Muscle of back (tissue), 11 donors: ENCODE results near the gene ZSCAN26. TPM values are rescaled to one million over a fixed set of nuclear protein-coding genes. Genes with fewer than 3 reads are reported as not detected.
A peak's percentile ranks its signal among the peaks of the same experiment; 100 is the strongest.
"Not testable (repeated sequence)": the region's sequence is repeated elsewhere in the genome, so short reads cannot be mapped to it uniquely, and the experiment has no call there.

Source experiments
- DNase-seq, 3 donors: peaks; one replicate each; pipeline versions ENCODE4 v3.0.0 to v3.0.0-alpha.2; 2013
- polyA plus RNA-seq, 10 donors: library from polyadenylated mRNA; unstranded; fragments of 120-200 nt; gene quantifications; one replicate each; pipeline ENCODE4 v1.2.1, GENCODE V29; 2013; ENCODE audit not compliant: insufficient read length in 10 of 10

ZSCAN26 gene
- polyA plus RNA-seq, 10 donors = 16.6 to 25.7 (median 20.8) TPM

DNA sequence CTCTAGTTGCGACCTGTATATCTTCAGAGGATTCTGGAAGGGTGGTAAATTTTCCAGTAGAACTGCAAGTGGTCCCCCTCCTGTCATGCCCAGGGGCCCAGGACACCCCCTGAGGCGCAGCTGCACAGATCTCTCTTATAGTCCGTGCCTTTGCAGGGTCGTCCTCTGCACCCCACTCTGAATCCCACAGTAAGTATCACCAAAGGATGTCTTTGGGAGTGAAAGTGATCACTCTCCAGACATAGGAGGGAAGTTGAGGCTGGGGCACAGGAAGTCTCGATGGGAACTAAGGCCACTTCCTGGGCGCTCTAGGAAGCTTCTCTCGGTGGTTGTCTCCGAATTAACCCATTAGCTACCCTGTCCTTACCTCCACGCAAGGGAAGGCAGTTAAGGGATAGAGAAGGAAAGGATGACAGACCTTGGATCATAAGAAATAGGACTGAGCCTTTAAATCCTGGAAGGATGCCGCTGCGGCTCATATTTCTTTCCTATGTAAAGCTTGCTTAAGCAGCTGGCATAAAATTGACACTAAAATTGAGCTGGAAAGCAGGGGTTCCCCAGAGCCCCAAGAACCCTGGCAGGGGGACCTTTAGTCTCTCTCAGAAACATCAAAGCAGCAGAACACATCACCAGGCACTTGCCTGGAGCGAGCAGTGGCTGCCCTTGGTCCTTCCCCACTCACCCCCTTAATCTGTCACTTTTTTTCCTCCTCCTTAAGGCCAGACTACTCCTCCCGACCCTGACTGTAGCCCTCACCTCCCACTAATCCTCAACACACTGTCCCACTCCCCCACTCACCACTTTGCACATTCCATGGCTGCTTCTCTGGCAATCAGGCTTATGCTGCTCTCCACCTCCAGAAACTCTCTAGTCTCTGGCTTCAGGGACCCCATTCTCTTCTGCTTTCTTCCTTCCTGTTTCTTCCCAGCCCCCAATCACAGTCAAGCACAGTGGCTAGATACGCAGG, 14.7 kb upstream of the ZSCAN26 start, which contains the start of gene ZKSCAN4:
ZKSCAN4 (minus strand) TSS at position 261 of the 967 bp plus-strand sequence. CDS start 289 bp downstream, outside the sequence.
- DNase-seq = peak; percentile 88 to 95 (median 92)

DNA sequence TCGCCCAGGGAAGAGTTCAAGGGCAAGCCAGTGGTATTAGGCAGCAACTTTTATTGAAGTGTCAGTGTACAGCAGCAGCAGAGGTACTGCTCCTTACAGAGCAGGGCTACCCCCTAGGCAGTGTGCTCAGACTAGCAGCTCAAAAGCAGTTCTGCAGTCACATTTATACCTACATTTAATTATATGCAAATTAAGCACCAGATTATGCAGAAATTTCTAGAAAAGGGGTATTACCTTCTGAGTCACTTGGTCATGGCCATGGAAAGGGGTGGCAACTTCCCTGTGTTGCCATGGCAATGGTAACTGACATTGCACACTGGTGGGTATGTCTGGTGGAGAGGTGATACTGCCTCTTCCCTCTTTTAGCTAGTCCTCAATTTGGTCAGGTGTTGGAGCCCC, 12.8 kb upstream of the ZSCAN26 start:
- no peak for DNase-seq

DNA sequence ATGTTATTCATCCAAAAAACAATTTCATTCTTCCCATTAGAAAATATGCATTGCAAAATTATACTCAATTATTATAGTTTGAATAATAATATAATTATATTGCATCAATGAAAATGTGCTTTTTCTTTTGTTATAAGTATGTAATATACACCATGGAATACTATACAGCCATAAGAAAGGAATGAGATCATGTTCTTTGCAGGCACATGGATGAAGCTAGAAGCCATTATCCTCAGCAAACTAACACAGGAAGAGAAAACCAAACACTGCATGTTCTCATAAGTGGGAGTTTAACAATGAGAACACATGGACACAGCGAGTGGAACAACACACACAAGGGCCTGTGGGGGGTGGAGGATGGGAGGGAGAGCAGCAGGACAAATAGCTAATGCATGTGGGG, 9.9 kb upstream of the ZSCAN26 start:
- no peak for DNase-seq

DNA sequence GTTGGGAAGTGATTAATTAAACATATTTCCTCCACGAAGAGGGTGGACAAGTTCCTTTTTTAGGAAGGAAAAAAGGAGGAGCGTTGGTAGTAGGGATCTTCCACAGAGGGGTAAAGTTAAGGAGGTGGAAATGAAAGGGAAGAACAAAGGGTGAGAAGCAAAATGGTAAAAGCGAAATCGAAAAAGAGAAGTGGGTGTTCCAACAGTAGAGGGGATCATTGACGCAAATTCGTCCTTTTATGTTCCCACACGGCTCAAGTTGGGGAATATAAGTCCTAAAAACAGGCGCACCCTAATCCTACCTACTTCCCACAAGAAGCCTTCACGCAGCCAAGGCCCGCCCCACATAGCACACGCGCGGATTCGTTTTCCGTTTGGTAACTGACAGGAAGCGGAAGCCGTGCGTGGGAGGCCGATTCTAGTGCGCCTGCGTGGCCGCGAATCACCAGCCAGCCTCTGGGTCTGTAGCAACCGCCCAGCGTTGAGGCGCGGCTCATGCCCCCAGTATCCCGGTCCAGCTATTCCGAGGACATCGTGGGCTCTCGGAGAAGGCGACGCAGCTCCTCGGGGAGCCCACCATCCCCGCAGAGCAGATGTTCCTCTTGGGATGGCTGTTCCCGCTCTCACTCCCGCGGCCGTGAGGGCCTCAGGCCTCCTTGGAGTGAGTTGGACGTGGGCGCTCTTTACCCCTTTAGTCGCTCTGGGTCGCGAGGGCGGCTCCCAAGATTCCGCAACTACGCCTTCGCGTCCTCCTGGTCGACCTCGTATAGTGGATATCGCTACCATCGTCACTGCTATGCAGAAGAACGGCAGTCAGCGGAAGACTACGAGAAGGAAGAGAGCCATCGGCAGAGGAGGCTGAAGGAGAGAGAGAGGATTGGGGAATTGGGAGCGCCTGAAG, 7.8 kb upstream of the ZSCAN26 start, which contains the start of gene NKAPL:
NKAPL (plus strand) TSS at position 421 of the 901 bp plus-strand sequence; CDS start at position 496, 75 bp downstream.
- peak; percentile 61 to 86 (median 67) for DNase-seq

DNA sequence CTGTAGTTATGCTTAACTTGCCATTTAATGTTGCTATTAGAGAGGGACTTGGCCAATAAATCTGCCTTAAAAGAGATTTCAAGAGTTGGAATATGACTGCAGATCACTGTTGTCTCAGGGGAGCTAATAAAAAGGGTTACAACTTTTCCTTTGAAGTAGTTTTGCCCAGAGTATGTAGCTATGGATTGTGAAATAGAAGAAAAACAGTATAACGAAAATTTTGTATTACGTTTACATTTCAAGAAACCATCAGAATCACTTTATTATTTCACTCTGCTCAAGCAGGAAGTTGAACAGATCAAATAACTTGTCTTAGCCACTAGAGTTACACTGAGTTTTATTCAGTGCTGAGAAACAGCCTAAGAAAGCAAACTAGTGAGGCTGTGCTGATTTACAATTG, 3.0 kb upstream of the ZSCAN26 start:
- no peak for DNase-seq

DNA sequence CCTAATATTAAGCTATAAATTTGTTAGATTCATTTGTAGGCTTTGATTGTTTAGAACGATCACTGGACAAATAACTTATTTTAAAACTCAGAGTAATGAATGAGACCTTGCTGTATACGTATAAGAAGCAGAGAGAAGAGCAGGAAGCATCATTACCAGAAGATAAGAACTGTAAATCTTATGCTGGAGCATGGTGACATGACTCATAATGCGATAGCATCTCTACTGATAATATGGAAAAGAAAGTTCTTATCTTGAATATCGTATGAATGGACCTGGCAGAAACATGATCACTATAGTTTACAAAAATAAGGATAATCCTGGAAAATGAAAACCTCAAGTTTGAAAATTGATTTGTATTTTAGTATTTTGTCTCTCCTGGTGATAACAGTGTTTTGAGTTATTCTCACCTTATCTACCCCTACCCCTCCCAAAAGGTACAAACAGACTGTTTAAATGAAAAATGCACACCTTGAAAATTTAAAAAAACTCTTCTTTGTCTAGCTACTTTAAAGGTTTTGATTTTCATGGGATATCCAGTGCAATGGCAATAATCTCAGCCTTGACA, 2.0 kb upstream of the ZSCAN26 start:
- no peak for DNase-seq

DNA sequence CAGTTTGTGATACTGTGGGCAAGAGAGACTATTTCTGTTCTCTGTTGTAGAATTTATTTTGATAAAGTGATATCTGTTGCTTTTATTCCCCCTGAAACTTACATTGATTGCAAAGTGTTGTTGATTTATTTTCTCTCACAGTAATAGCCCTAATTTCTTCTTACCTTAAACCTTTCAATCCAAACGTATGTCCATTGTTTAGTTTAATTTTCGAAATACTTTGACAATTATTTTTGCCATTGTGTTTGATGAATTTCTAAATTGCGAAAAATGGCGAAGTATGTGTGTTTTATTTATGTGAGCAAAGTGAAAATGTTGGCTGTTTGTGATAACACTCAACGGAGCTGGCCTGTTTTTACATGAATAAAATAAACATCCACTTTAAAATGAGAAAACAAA, 381 bp upstream of the ZSCAN26 start:
- DNase-seq = no peak

DNA sequence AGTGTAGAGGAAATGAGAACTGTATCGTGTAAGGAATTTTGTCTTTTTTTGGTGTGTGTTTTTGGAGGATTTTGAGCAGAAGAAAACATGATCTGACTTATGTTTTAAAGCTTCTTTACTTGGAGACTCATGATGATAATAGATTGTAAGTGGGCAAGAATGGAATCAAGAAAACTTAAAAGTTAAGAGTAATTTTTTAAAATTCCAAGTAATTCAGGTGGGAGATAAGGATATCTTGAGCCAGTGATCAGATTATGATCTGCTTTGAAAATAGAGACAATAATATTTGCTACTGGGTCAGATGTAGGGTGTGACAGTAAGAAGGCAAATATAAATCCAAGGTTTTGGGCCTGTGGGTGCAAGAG, 734 bp downstream of the ZSCAN26 start:
- DNase-seq = no peak

DNA sequence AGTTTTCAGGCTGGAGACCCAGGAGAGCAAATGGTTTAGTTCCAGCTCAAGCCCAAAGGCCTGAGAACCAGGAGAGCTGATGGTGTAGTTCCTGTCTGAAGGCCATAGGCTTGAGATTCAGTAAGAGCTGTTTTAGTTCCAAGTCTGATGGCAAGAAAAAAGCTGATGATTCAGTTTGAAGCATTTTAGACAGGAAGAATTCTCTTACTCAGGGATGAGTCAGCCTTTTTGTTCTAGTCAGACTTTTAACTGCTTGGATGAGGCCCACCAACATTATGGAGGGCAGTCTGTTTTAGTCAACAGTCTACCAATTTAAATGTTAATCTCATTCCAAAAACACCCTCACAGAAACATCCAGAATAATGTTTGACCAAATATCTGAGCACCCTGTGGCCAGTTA, 2.5 kb downstream of the ZSCAN26 start:
- peak in 2 of 3 donors; percentile 5 to 72 for DNase-seq

DNA sequence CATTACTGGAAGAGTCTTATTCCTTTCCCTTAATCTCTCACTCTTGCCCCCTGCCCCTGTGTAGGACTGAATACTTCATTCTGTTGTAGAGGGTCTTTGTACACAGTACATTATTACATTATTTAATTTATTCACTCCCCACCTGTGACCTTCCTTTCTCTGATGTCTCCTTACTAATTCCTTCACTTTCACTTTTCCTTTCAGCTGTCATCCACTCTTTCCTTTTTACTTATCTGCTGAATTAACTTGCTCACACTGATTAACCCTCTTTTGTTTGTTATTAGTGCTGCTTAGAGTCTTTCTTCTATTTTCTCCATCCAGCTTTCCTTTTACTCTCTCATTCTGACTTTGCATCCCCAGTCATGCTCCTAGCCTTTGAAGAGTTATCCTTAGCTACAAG, 7.9 kb downstream of the ZSCAN26 start:
- DNase-seq = no peak

DNA sequence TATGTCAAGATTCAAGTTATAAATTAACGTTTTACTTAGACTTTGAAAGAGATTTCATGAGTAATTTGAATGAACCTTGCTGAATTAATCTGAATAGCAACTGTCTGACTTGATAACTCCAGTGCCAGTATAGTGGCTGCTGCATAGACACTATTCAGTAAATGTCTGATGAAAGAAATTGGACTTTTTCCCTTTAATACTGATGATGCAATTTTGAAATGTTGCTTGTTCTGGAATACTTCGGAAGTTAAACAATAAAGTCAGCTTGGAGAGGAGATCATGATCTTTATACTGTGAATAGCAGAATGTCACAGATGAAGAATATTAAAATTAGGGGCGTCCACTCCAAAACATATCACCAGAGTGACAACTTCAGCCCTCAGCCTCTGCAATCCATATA, 10.8 kb downstream of the ZSCAN26 start:
- no peak for DNase-seq

DNA sequence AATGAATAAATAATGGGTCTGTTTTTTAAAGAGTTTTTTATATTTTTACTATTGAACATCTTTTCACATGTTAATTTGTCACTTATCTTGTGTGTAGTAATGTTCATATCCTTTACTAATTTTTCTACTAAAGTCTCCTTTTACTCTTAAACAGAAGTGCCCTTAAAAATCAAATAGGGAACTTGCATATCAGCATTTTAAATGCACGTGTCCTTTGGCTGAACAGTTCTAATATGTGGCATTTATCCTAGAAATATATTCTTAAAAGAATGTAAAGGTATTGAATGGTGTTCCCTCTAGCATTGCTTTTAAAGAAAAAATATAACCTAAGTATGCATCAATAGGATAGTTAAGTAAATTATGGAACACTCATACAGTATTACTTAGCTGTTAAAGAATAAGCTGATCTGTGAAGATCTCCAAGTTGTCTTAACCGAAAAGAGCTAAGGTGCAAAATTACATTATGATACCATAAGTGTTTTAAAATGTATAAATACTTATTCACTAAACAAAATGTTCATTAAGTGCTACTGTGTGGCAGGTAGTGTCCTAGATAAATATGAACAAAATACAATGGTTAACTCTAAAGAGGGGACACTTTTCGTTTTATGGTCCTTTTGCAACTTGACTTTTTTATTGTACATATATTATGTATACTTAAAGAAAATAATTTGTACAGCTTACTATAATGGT, 13.8 kb downstream of the ZSCAN26 start:
- no peak for DNase-seq

DNA sequence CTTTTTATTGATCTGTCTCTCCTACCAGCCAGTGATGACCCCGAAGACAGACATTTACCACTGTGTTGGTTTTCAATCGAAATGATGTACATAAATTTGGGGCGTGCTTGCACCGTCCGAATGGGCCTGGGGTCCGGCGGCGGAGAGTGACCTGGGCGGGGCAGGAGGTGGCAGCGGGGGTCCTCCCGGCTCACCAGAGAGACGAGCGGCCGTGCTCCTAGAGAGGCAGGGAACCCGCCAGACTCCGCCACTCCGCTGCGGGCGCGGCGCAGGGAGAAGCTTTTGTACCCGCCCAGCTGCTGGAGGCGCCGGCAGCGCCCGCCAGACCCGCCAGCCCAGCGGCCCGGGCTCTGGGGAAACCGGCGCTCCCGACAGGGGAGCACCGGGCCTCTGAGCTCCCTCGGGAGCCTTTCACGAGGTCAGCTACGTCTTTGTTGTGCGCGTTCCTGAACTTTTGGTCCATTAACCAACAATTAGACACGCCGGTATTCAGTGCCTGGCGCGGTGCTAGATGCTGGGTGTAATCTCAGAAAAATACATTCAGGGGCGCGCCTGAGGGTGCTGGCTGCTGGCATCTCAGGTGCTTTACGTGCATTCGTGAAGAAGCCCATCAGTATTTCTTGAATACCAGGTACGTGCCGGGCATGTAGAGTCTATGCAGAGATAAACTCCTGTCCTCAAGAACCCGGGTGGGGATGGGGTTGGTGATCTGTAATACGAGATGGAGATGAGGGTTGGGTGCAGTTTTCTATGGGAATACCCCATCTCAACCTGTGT, 14.5 kb downstream of the ZSCAN26 start, which contains the start of gene PGBD1:
PGBD1 (plus strand) TSS at position 285 of the 777 bp plus-strand sequence. CDS start 2,242 bp downstream, outside the sequence.
- peak; percentile 66 to 85 (median 73) for DNase-seq

DNA sequence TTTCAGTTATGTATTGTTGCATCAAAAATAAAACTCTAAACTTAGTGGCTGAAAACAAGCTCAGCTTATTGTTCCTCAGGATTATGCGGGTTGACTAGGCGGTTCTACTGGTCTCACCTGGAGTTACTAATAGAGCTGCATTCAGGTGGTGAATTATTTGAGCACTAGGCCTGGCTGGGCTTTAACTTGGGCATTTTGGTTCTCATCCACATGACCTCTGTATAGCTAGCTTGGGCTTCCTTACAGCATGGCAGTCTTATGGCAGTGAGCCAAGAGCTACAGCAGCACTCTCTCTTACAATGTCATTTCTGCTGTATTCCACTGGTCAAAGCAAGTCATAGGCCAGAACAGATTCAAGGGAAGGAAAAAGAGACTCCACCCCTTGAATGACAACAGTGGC, 16.0 kb downstream of the ZSCAN26 start:
- peak in 1 of 3 donors; percentile 6 for DNase-seq

DNA sequence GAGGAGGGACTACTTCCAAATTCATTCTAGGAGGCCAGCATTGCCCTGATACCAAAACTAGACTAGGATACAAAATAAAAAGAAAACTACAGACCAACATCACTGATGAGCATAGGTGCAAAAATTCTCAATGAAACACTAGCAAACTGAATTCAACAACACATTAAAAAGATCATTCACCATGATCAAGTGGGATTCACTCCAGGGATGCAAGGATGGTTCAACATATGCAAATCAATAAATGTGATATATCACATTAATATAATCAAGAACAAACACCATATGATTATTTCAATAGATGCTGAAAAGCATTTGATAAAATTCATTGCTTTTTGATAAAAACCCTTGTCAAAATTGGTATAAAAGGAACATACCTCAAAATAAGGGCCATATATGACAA, 24.6 kb downstream of the ZSCAN26 start:
- DNase-seq = no peak

DNA sequence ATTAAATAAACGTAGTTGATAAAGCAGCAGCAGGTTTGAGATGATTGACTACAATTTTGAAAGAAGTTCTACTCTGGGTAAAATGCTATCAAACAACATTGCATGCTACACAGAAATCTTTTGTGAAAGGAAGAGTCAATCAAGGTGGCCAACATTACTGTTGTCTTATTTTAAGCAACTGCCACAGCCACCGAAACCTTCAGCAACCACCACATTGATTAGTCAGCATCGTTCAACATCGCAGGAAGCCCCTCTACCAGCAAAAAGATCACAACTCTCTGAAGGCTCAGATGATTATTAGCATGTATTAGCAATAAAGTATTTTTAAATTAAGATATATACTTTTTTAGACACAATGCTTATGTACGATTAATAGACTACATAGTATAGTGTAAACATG, 28.4 kb downstream of the ZSCAN26 start:
- DNase-seq = no peak

DNA sequence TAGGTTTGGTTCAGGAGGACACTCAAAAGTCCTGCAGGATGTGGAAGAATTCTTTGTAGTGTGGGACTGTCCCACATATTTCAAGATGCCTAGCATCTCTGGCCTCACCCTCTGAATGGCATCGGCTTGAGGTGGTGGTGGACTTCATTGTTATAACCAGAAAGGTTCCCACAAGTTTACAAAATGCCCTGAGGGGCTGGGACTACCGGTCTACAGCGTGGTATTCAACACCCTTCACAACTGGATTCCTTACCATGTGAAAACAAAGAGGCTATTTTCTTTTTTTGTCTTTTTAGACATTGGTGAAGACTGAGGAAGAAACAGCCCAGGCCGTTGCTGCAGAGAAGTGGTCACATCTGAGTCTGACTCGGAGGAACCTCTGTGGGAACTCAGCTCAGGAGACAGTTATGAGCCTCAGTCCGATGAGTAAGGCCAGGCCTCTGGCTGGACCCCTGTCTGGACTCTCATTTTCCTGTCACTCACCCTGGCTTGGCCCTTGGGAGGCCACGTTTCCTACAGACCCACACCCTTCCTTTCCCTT, 29.6 kb downstream of the ZSCAN26 start:
- DNase-seq = no peak

DNA sequence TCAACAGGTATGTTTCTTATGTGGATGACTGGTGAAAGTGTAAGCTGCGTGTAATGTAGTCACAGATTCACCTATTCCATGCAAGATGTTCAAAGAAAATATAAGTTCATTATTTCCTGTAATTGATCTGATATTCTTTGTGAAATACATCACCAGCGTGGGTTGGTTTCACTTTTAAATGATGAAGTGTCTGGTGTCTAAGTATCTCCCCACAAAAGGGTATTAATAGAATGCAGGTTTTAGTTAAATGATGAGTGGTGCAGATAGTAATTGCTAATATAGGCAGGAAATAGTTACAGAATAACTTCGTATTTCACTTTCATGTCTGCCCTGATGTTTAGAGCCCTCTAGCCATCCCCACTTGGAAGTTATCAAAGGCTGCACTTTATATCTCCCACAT, 36.6 kb downstream of the ZSCAN26 start:
- no peak for DNase-seq

DNA sequence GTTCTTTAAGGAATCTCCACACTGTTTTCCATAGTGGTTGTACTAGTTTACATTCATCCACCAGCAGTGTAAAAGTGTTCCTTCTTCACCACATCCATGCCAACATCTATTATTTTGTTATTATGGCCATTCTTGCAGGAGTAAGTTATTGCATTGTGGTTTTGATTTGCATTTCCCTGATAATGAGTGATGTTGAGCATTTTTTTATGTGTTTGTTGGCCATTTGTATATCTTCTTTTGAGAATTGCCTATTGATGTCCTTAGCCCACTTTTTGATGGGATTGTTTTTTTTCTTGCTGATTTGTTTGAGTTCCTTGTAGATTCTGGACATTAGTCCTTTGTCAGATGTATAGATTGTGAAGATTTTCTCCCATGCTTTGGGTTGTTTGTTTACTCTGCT, 39.4 kb downstream of the ZSCAN26 start:
- DNase-seq = not testable (repeated sequence)
